ENCODE results near the gene DNAH12.
A peak's percentile ranks its signal among the peaks of the same experiment; 100 is the strongest.

Gene DNAH12

GRCh38 chr3:57544181-57545125, at the start of gene DNAH12:
Gene DNAH12, minus strand, starts transcription at chr3:57544344. Its CDS starts 1,474 bp downstream, at chr3:57542870.
- no peak for DNase-seq (ENCODE audit: low spot score)

GRCh38 chr3:57592306-57592705, 48.2 kb upstream of the DNAH12 start:
- no peak for DNase-seq (ENCODE audit: low spot score)

GRCh38 chr3:57587905-57588304, 43.8 kb upstream of the DNAH12 start:
- DNase-seq (ENCODE audit: low spot score), result no peak

- no peak for DNase-seq (ENCODE audit: low spot score)
Observed at GRCh38 chr3:57586778-57587177, 42.6 kb upstream of the DNAH12 start.

GRCh38 chr3:57583544-57583943, 39.4 kb upstream of the DNAH12 start:
- no peak for DNase-seq (ENCODE audit: low spot score)

GRCh38 chr3:57582474-57583168, 38.5 kb upstream of the DNAH12 start:
- DNase-seq (ENCODE audit: low spot score), result no peak

- no peak for DNase-seq (ENCODE audit: low spot score)
Observed at GRCh38 chr3:57577801-57578200, 33.7 kb upstream of the DNAH12 start.

GRCh38 chr3:57575966-57576626, 32.0 kb upstream of the DNAH12 start:
- DNase-seq (ENCODE audit: low spot score), result no peak

- no peak for DNase-seq (ENCODE audit: low spot score)
Observed at GRCh38 chr3:57572096-57572495, 28.0 kb upstream of the DNAH12 start.

- no peak for DNase-seq (ENCODE audit: low spot score)
Observed at GRCh38 chr3:57570878-57571277, 26.7 kb upstream of the DNAH12 start.

GRCh38 chr3:57569859-57570450, 25.8 kb upstream of the DNAH12 start:
- DNase-seq (ENCODE audit: low spot score), result no peak

GRCh38 chr3:57559526-57559925, 15.4 kb upstream of the DNAH12 start:
- DNase-seq (ENCODE audit: low spot score), result no peak

GRCh38 chr3:57557085-57557537, 13.0 kb upstream of the DNAH12 start:
- peak; percentile 27 for DNase-seq (ENCODE audit: low spot score)

- peak; percentile 24 for DNase-seq (ENCODE audit: low spot score)
Observed at GRCh38 chr3:57556459-57557084, 12.4 kb upstream of the DNAH12 start.

GRCh38 chr3:57555738-57556458, 11.8 kb upstream of the DNAH12 start, which contains the start of gene PDE12:
Gene PDE12, plus strand, starts transcription at chr3:57556274. Its CDS starts 106 bp downstream, at chr3:57556380.
- peak; percentile 88 for DNase-seq (ENCODE audit: low spot score)

- no peak for DNase-seq (ENCODE audit: low spot score)
Observed at GRCh38 chr3:57555306-57555705, 11.2 kb upstream of the DNAH12 start.

- no peak for DNase-seq (ENCODE audit: low spot score)
Observed at GRCh38 chr3:57546616-57547015, 2.5 kb upstream of the DNAH12 start.

GRCh38 chr3:57545636-57546268, 1.6 kb upstream of the DNAH12 start:
- no peak for DNase-seq (ENCODE audit: low spot score)

GRCh38 chr3:57538465-57538864, 5.7 kb downstream of the DNAH12 start:
- DNase-seq (ENCODE audit: low spot score), result no peak

GRCh38 chr3:57530071-57530608, 14.0 kb downstream of the DNAH12 start:
- no peak for DNase-seq (ENCODE audit: low spot score)
